ENCODE data around the gene CSRNP2.
"Not testable (repeated sequence)": the region's sequence is repeated elsewhere in the genome, so short reads cannot be mapped to it uniquely, and the experiment has no call there.

CSRNP2 gene

DNA sequence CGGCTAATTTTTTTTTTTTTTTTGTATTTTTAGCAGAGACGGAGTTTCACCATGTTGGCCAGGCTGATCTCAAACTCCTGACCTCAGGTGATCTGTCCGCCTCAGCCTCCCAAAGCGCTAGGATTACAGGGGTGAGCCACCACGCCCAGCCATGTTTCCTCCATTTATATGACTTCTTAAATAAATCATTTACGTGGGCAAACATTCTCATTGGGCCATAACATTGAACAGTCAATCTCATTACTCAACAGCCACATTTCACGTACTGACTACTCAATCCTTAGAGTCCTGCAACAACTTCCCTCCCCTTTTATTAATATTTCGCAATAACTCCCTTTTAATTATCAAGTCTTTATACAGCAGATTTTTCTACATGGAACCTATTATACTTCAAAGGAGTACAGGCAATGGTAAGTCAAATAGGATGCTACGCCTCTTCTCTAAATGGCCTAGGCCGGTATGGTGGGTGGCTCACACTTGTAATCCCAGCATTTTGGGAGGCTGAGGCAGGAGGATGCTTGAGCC lies 7.4 kb upstream of the CSRNP2 start:
- H3K27ac ChIP-seq: no peak overlapping the region
- TF ChIP-seq, protein P1, sequence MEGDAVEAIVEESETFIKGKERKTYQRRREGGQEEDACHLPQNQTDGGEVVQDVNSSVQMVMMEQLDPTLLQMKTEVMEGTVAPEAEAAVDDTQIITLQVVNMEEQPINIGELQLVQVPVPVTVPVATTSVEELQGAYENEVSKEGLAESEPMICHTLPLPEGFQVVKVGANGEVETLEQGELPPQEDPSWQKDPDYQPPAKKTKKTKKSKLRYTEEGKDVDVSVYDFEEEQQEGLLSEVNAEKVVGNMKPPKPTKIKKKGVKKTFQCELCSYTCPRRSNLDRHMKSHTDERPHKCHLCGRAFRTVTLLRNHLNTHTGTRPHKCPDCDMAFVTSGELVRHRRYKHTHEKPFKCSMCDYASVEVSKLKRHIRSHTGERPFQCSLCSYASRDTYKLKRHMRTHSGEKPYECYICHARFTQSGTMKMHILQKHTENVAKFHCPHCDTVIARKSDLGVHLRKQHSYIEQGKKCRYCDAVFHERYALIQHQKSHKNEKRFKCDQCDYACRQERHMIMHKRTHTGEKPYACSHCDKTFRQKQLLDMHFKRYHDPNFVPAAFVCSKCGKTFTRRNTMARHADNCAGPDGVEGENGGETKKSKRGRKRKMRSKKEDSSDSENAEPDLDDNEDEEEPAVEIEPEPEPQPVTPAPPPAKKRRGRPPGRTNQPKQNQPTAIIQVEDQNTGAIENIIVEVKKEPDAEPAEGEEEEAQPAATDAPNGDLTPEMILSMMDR (conservative IDR thresholded peaks at IDR 0.05): no peak
- TF ChIP-seq ZFX (IDR thresholded peaks at IDR 0.05): no peak

DNA sequence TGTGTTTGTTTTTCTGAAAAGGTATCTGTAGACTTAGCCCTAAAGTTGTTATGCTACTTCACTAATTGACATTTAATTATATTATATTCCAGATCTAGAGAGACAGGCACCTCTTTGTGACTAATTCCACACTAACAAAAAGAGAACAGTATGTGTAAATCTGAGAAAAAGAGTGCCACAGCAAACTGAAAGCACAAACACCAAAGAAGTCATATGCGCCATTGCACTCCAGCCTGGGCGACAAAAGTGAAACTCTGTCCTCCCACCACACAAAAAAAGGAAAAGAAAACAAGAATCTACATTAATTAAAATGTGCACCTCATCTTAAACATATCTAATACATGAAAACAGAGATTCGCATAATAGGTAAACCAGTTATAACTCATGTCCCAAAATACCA lies 4.4 kb upstream of the CSRNP2 start:
- no peak overlapping the region for H3K27ac ChIP-seq
- TF ChIP-seq ZFX (IDR thresholded peaks at IDR 0.05): no peak
- TF ChIP-seq, protein P1 (conservative IDR thresholded peaks at IDR 0.05): no peak

DNA sequence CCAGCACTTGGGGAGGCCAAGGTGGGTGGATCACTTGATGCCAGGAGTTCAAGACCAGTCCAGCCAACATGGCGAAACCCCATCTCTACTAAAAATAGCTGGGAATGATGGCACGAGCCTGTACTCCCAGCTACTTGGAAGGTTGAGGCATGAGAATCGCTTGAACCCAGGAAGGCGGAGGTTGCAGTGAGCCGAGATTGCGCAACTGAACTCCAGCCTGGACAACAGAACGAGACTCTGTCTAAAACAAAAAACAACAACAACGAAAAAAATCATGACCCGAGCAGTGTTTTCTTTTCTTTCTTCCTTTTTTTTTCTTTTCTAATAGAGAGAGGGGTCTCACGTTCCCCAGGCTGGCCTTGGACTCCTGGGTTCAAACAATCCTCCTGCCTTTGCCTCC lies 3.5 kb upstream of the CSRNP2 start:
- H3K27ac ChIP-seq: no peak overlapping the region
- TF ChIP-seq, protein P1 (conservative IDR thresholded peaks at IDR 0.05): no peak
- no peak for TF ChIP-seq ZFX (IDR thresholded peaks at IDR 0.05)

- TF ChIP-seq, protein P1 (conservative IDR thresholded peaks at IDR 0.05): no peak
- no peak for TF ChIP-seq ZFX (IDR thresholded peaks at IDR 0.05)
- H3K27ac ChIP-seq: no peak overlapping the region
Observed at GRCh38 chr12:51085757-51086156, 2.4 kb upstream of the CSRNP2 start.

DNA sequence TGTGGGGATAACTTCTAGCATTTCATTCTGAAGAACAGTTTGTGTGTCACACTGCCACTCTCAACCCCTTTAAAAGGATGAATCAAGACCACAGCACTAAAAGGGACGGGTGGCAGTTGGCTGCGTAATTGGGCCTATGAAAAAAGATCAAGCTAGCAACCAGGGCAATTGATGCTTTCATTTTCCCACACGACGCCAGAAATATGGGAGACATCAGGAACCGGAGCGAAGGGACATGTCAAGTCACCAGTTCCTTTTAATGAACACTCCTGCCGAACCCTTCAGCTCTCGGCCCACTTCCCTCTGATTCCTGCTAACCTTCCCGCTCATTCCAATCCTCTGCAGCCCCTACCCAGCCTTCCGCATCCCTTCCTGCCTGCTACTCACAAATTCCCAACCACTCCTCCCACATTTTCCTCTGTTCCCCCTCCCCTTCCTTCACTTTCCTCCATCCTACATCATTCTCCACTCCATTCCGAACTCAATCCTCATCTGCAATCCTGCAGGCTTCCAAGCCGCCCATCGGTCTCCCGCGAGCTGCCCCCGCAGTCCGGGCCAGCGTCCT lies 753 bp downstream of the CSRNP2 start:
- peak overlapping the region; percentile 83 for H3K27ac ChIP-seq

GRCh38 chr12:51081421-51081820 lies 2.0 kb downstream of the CSRNP2 start:
- no peak for TF ChIP-seq ZFX (IDR thresholded peaks at IDR 0.05)
- TF ChIP-seq, protein P1 (conservative IDR thresholded peaks at IDR 0.05): no peak
- no peak overlapping the region for H3K27ac ChIP-seq

More for the DNA sequence above, 753 bp downstream of the CSRNP2 start:
- TF ChIP-seq, protein P1 (conservative IDR thresholded peaks at IDR 0.05): no peak
- TF ChIP-seq ZFX (IDR thresholded peaks at IDR 0.05): no peak

DNA sequence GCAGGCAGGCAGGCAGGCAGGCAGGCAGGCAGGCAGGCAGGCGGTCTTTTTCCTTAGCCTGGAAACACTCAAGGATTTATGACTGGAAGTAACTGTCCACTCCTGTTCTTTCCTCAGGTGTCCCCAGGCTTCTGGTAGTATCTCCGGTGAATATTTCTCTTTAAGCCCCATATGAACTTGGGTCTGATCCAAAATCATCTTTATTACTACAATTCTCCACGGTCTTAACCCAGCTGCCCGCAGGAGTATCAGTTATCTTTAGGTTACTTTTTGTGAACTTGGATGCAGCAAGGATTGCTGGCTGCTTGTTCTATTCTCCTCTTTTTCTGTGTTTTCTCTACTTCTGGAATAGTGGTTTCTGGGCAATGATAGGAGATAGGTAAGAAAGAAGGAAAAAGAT lies 3.3 kb downstream of the CSRNP2 start:
- no peak overlapping the region for H3K27ac ChIP-seq
- TF ChIP-seq, protein P1 (conservative IDR thresholded peaks at IDR 0.05): no peak
- TF ChIP-seq ZFX (IDR thresholded peaks at IDR 0.05): no peak

DNA sequence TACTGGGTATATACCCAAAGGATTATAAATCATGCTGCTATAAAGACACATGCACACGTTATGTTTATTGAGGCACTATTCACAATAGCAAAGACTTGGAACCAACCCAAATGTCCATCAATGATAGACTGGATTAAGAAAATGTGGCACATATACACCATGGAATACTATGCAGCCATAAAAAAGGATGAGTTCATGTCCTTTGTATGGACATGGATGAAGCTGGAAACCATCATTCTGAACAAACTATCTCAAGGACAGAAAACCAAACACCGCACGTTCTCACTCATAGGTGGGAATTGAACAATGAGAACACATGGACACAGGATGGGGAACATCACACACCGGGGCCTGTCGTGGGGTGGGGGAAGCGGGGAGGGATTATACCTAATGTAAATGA lies 4.5 kb downstream of the CSRNP2 start:
- H3K27ac ChIP-seq: not testable (repeated sequence)

DNA sequence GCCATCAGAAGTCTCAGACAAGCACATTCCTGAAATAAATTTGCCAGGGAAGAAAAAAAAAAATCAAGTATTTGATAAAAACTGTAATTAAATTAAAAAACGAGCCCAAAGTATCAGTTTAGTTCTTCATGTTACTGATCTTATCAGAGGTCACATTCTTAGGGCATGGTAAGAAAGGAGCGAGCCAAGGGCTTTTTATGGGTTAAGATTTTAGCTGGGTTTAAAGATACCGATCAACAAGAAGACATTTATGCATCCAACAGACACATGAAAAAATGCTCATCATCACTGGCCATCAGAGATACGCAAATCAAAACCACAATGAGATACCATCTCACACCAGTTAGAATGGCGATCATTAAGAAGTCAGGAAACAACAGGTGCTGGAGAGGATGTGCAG lies 5.0 kb downstream of the CSRNP2 start:
- H3K27ac ChIP-seq: not testable (repeated sequence)
